Omental fat pad (tissue), 4 donors: ENCODE results near the gene INSRR. TPM values are rescaled to one million over a fixed set of nuclear protein-coding genes. Genes with fewer than 3 reads are reported as not detected.

ENCODE experiments used
- ATAC-seq: fragments of 150-250 bp; one replicate; pipeline ENCODE4 v1.9.1; 2016; ENCODE audit warnings: mild to moderate bottlenecking, moderate library complexity; ENCODE audit not compliant: low FRiP score
- DNase-seq: peaks from one replicate; pipeline ENCODE4 v3.0.0-alpha.2; 2019; ENCODE audit warnings: low spot score
- CTCF ChIP-seq, 3 donors: fragments of 450-650 bp; IDR thresholded peaks; one replicate each; pipeline ENCODE4 v1.5.1; 2016 to 2017; ENCODE audit warnings: antibody characterized with exemption in 3 of 3, mild to moderate bottlenecking in 3 of 3, moderate library complexity in 2 of 3
- total RNA-seq, 4 donors: library from RNA; depleted of rRNA; stranded (reverse); fragments of >200 nt; gene quantifications; one replicate each; pipeline ENCODE4 v1.1.0, GENCODE V29; 2016

The INSRR gene
- total RNA-seq, 4 donors from 2014 or later, result 0.06 to 0.12 (median 0.09) TPM; not detected in 1

- TF ChIP-seq CTCF (IDR thresholded peaks at IDR 0.05), result no peak
- no peak for DNase-seq
- no peak for ATAC-seq
Observed at GRCh38 chr1:156881101-156881500, 22.2 kb upstream of the INSRR start.

- DNase-seq, result no peak
- no peak for TF ChIP-seq CTCF (IDR thresholded peaks at IDR 0.05)
- ATAC-seq, result no peak
Observed at GRCh38 chr1:156880473-156880872, 21.6 kb upstream of the INSRR start.

- DNase-seq, result no peak
- TF ChIP-seq CTCF (IDR thresholded peaks at IDR 0.05), result no peak
- ATAC-seq, result no peak
Observed at GRCh38 chr1:156879876-156880275, 21.0 kb upstream of the INSRR start.

- ATAC-seq (no peak), DNase-seq (no peak)
- no peak for TF ChIP-seq CTCF (IDR thresholded peaks at IDR 0.05)
Observed at GRCh38 chr1:156877433-156878170, 18.7 kb upstream of the INSRR start.

- no peak for TF ChIP-seq CTCF (IDR thresholded peaks at IDR 0.05)
Observed at GRCh38 chr1:156876281-156876680, 17.4 kb upstream of the INSRR start.

GRCh38 chr1:156875341-156875615, 16.4 kb upstream of the INSRR start:
- no peak for TF ChIP-seq CTCF (IDR thresholded peaks at IDR 0.05)
- no peak for ATAC-seq
- no peak for DNase-seq

More at GRCh38 chr1:156876281-156876680, 17.4 kb upstream of the INSRR start:
- ATAC-seq, result no peak
- DNase-seq, result no peak

GRCh38 chr1:156874572-156875340, 15.8 kb upstream of the INSRR start:
- TF ChIP-seq CTCF (IDR thresholded peaks at IDR 0.05), result no peak
- ATAC-seq (no peak), DNase-seq (no peak)
